Panc1 (cell line): ENCODE measurements around the gene CHTOP. TPM values are rescaled to one million over a fixed set of nuclear protein-coding genes. Genes with fewer than 3 reads are reported as not detected.

Source experiments
- ATAC-seq: fragments of 200-7000 bp; cut with Tn5 transposase; 2 replicates; pipeline ENCODE4 v1.9.1; 2020; ENCODE audit warnings: mild to moderate bottlenecking, moderate library complexity
- BruUV-seq: library from RNA; stranded (reverse); fragments of 400-500 nt; replicated peaks from 2 replicates; lab custom pipeline; 2021; lab: Mats Ljungman, UMichigan
- CTCF ChIA-PET: fragments of 300-600 bp; sonication (Branson Sonifier 250); formaldehyde crosslinking; loops from one replicate; lab custom pipeline; 2022; ENCODE audit warnings: antibody characterized with exemption; lab: Charles Lee
- POLR2A ChIA-PET: fragments of 300-600 bp; sonication (Branson Sonifier 250); formaldehyde crosslinking; loops from one replicate; lab custom pipeline; 2022; ENCODE audit warnings: antibody characterized with exemption; lab: Charles Lee
- DNase-seq: peaks from one replicate; pipeline ENCODE4 v3.0.0-alpha.2; 2010; ENCODE audit warnings: low read depth, low spot score
- H3K27ac ChIP-seq: 2 replicates; pipeline ENCODE4 v1.5.1; 2011; ENCODE audit warnings: mild to moderate bottlenecking, low read length, inconsistent platforms
- H3K27me3 ChIP-seq: fragments of 200-500 bp; sonication (Bioruptor generic); 2 replicates; pipeline ENCODE4 v1.6.0; 2014; ENCODE audit warnings: low read length, inconsistent platforms; ENCODE audit not compliant: control insufficient read depth, insufficient read depth
- H3K36me3 ChIP-seq: fragments of 200-500 bp; sonication (Bioruptor generic); 2 replicates; pipeline ENCODE4 v1.5.1; 2014; ENCODE audit warnings: inconsistent platforms, mild to moderate bottlenecking, low read length, moderate library complexity; ENCODE audit not compliant: control insufficient read depth, insufficient read depth
- H3K4me1 ChIP-seq: 2 replicates; pipeline ENCODE4 v1.5.1; 2011; ENCODE audit warnings: inconsistent platforms, mild to moderate bottlenecking, low read length, moderate library complexity; ENCODE audit not compliant: control insufficient read depth, insufficient read depth
- H3K4me3 ChIP-seq, 2 experiments: 2 replicates each; pipeline ENCODE4 v1.5.1; 2011 to 2012; ENCODE audit warnings: low read depth in 2 of 2, low read length in 2 of 2, mild to moderate bottlenecking in 2 of 2, inconsistent platforms in 1 of 2, moderate library complexity in 1 of 2
- H3K9me3 ChIP-seq: fragments of 200-500 bp; sonication (Bioruptor generic); 2 replicates; pipeline ENCODE4 v1.5.1; 2014; ENCODE audit warnings: low read depth, mild to moderate bottlenecking, inconsistent platforms, low read length, moderate library complexity; ENCODE audit not compliant: control insufficient read depth, insufficient read depth
- POLR2AphosphoS5 ChIP-seq: IDR thresholded peaks from 2 replicates; pipeline ENCODE4 v1.6.1; 2012; ENCODE audit warnings: mild to moderate bottlenecking, low read depth, low read length, moderate library complexity
- REST ChIP-seq, 2 experiments: IDR thresholded peaks; 2 replicates each; pipeline ENCODE4 v1.6.1; 2011 to 2012; ENCODE audit warnings: low read depth in 2 of 2, control low read depth in 1 of 2, low read length in 1 of 2, mild to moderate bottlenecking in 1 of 2, moderate library complexity in 1 of 2; ENCODE audit not compliant: insufficient read depth in 1 of 2
- SIN3A ChIP-seq: IDR thresholded peaks from 2 replicates; pipeline ENCODE4 v1.6.1; 2012; ENCODE audit warnings: low read depth, mild to moderate bottlenecking, low read length, moderate library complexity, borderline replicate concordance; ENCODE audit not compliant: insufficient read depth
- TCF7L2 ChIP-seq: IDR thresholded peaks from 2 replicates; pipeline ENCODE4 v1.6.1; 2011; ENCODE audit warnings: mild to moderate bottlenecking, low read depth, low read length, inconsistent platforms
- in situ Hi-C: cut with HindIII; loops from 2 replicates; pipeline ENCODE4 v1.10.0; 2016; ENCODE audit warnings: low sequenced_read_pairs, low pct_unique_long_range_greater_than_20kb
- intact Hi-C: fragments of 100-400 bp; cut with micrococcal nuclease; formaldehyde crosslinking; loops from one replicate; pipeline ENCODE4 v1.10.0; 2022; ENCODE audit not compliant: unreplicated experiment
- total RNA-seq: library from RNA; stranded (reverse); gene quantifications from one replicate; pipeline ENCODE4 v1.2.1, GENCODE V29; 2021; ENCODE audit not compliant: unreplicated experiment
- TF ChIP-seq, protein P1 (sequence below): fragments of 450-650 bp; IDR thresholded peaks from 2 replicates; pipeline ENCODE4 v1.5.1; 2017; ENCODE audit warnings: mild to moderate bottlenecking

CHTOP gene
- total RNA-seq, 1 experiment from 2014 or later, result 87.0 TPM

GRCh38 chr1:153679337-153680119, 45.7 kb downstream of the CHTOP start:
- Histone ChIP-seq H3K27ac (no peak overlapping the region), H3K4me3 (peak overlapping the region; percentile 33 to 63), H3K9me3 (no peaks in the 10 kb centered on the region), H3K27me3 (peaks cover 7% of the 10 kb centered on the region), H3K4me1 (peaks cover 10% of the 10 kb centered on the region; the same call in 1 of the 2 replicates), H3K36me3 (no peaks in the 10 kb centered on the region)
- POLR2A ChIA-PET, result interaction anchor here (0.5 kb wide), 1 partner anchor 14 kb away, joined by 6 read pairs; no protein-coding TSS in a partner anchor
- CTCF ChIA-PET, result interaction anchor here (0.7 kb wide), 1 partner anchor 326 kb away, joined by 19 read pairs; no protein-coding TSS in a partner anchor
- no peak for DNase-seq
- no TSS peak for BruUV-seq
- in situ Hi-C loops (no loop called here), intact Hi-C loops (loop anchor here (5.0 kb wide), 2 partner anchors 93 to 308 kb away; partner anchors contain the start of gene RAB13)
- peak; percentile 67 for ATAC-seq
- TF ChIP-seq POLR2AphosphoS5 (no peak), TCF7L2 (no peak), SIN3A (no peak), REST (IDR thresholded peaks at IDR 0.05; ENCODE audit: insufficient read depth in 1 of 2, low read depth in 2 of 2, low read length in 1 of 2) (no peak)
- TF ChIP-seq, protein P1, sequence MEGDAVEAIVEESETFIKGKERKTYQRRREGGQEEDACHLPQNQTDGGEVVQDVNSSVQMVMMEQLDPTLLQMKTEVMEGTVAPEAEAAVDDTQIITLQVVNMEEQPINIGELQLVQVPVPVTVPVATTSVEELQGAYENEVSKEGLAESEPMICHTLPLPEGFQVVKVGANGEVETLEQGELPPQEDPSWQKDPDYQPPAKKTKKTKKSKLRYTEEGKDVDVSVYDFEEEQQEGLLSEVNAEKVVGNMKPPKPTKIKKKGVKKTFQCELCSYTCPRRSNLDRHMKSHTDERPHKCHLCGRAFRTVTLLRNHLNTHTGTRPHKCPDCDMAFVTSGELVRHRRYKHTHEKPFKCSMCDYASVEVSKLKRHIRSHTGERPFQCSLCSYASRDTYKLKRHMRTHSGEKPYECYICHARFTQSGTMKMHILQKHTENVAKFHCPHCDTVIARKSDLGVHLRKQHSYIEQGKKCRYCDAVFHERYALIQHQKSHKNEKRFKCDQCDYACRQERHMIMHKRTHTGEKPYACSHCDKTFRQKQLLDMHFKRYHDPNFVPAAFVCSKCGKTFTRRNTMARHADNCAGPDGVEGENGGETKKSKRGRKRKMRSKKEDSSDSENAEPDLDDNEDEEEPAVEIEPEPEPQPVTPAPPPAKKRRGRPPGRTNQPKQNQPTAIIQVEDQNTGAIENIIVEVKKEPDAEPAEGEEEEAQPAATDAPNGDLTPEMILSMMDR, result no peak

DNA sequence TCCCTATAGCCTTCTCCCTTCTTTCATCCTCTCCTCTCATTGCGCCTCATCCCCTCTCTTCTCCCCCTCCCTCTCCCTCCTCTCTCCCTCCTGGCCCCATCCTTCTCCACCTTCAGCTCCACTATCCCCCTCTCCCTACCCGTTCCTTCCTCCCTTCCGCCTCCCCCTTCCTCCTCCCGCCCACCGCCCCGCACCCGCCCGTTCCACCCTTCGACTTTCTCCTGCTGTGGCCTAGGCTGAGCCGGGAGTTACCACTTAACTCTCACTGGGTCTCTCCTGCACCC, 46.2 kb downstream of the CHTOP start:
- Histone ChIP-seq H3K4me1 (peaks cover 10% of the 10 kb centered on the region; the same call in 1 of the 2 replicates), H3K27ac (no peak overlapping the region), H3K4me3 (no peak overlapping the region), H3K9me3 (no peaks in the 10 kb centered on the region), H3K27me3 (peaks cover 7% of the 10 kb centered on the region), H3K36me3 (no peaks in the 10 kb centered on the region)
- in situ Hi-C loops (no loop called here), intact Hi-C loops (no loop called here)
- POLR2A ChIA-PET, result no interaction called here
- TF ChIP-seq TCF7L2 (no peak), REST (IDR thresholded peaks at IDR 0.05; ENCODE audit: insufficient read depth in 1 of 2, low read depth in 2 of 2, low read length in 1 of 2) (no peak), POLR2AphosphoS5 (no peak), SIN3A (no peak)
- TF ChIP-seq, protein P1, result no peak
- BruUV-seq, result no TSS peak
- ATAC-seq (no peak), DNase-seq (no peak)
- CTCF ChIA-PET, result interaction anchor here (0.7 to 0.9 kb wide), 2 partner anchors 57 to 326 kb away, joined by 3 to 19 read pairs; no protein-coding TSS in a partner anchor
